Progenitor cell of endocrine pancreas (in vitro differentiated cells): ENCODE results near the gene CLDN25. TPM values are rescaled to one million over a fixed set of nuclear protein-coding genes. Genes with fewer than 3 reads are reported as not detected.
A peak's percentile ranks its signal among the peaks of the same experiment; 100 is the strongest.

Experiments used
- DNase-seq: peaks from one replicate; pipeline ENCODE4 v3.0.0; 2021; ENCODE audit warnings: low spot score; ENCODE audit not compliant: unreplicated experiment
- H3K27ac Mint-ChIP-seq: 2 replicates; pipeline ENCODE4 v1.8.0; 2021; ENCODE audit warnings: mild to moderate bottlenecking, moderate library complexity, mixed read lengths
- H3K27me3 Mint-ChIP-seq: 2 replicates; pipeline ENCODE4 v1.8.0; 2021; ENCODE audit warnings: mixed read lengths
- H3K36me3 Mint-ChIP-seq: 2 replicates; pipeline ENCODE4 v1.8.0; 2022; ENCODE audit warnings: mixed read lengths; ENCODE audit not compliant: insufficient read depth
- H3K4me1 Mint-ChIP-seq: 2 replicates; pipeline ENCODE4 v1.8.0; 2021; ENCODE audit warnings: low read depth, mixed read lengths
- H3K4me3 Mint-ChIP-seq: 2 replicates; pipeline ENCODE4 v1.8.0; 2021; ENCODE audit warnings: low read depth, mild to moderate bottlenecking, moderate library complexity, mixed read lengths
- H3K9me3 Mint-ChIP-seq: 2 replicates; pipeline ENCODE4 v1.8.0; 2021; ENCODE audit warnings: low read depth, mixed read lengths
- CTCF ChIP-seq: fragments of 200-600 bp; sonication (generic); IDR thresholded peaks from one replicate; pipeline ENCODE4 v1.5.0; 2021; ENCODE audit warnings: antibody characterized with exemption, mild to moderate bottlenecking; ENCODE audit not compliant: unreplicated experiment
- total RNA-seq: library from RNA; stranded (reverse); gene quantifications from 2 replicates; pipeline ENCODE4 v1.2.1, GENCODE V29; 2021

CLDN25 gene
- total RNA-seq, 1 donor from 2014 or later, result not detected

- Mint-ChIP-seq H3K9me3 (no peaks in the 10 kb centered on the region), H3K27ac (peak within 1 kb of the TSS; percentile 98), H3K27me3 (peaks cover 30% of the 10 kb centered on the region), H3K36me3 (peaks cover 2% of the 10 kb centered on the region), H3K4me3 (peak within 1 kb of the TSS; percentile 100), H3K4me1 (peaks cover 11% of the 10 kb centered on the region)
- DNase-seq, result peak; percentile 87
- TF ChIP-seq CTCF, result peak; percentile 95
These were observed 6.0 kb upstream of the CLDN25 start, which contains the start of gene ZW10 for GRCh38 chr11:113773416-113774173. Gene ZW10, minus strand, starts transcription at chr11:113773692. Its CDS starts 26 bp downstream, at chr11:113773666.

GRCh38 chr11:113774174-113774503 lies 5.5 kb upstream of the CLDN25 start:
- Mint-ChIP-seq H3K27me3 (peaks cover 30% of the 10 kb centered on the region), H3K4me1 (peaks cover 11% of the 10 kb centered on the region), H3K9me3 (no peaks in the 10 kb centered on the region), H3K27ac (peak overlapping the region; percentile 98), H3K4me3 (peak overlapping the region; percentile 100), H3K36me3 (peaks cover 2% of the 10 kb centered on the region)
- no peak for DNase-seq
- no peak for TF ChIP-seq CTCF

- Mint-ChIP-seq H3K4me3 (no peak overlapping the region), H3K27me3 (peaks cover 44% of the 10 kb centered on the region), H3K9me3 (no peaks in the 10 kb centered on the region), H3K27ac (no peak overlapping the region), H3K36me3 (peaks cover 2% of the 10 kb centered on the region), H3K4me1 (peaks cover 2% of the 10 kb centered on the region)
- DNase-seq, result no peak
- TF ChIP-seq CTCF, result no peak
These were observed 1.3 kb upstream of the CLDN25 start for GRCh38 chr11:113778111-113778910.

- no peaks in the 10 kb centered on the region for H3K4me1 Mint-ChIP-seq
These were observed 2.1 kb downstream of the CLDN25 start for GRCh38 chr11:113781682-113782081.

More at GRCh38 chr11:113781682-113782081, 2.1 kb downstream of the CLDN25 start:
- H3K27me3 Mint-ChIP-seq, result peaks cover 32% of the 10 kb centered on the region
- no peak overlapping the region for H3K4me3 Mint-ChIP-seq
- H3K9me3 Mint-ChIP-seq, result no peaks in the 10 kb centered on the region
- TF ChIP-seq CTCF, result no peak
- no peak for DNase-seq
- H3K36me3 Mint-ChIP-seq, result no peaks in the 10 kb centered on the region
- H3K27ac Mint-ChIP-seq, result no peak overlapping the region
